Activated CD4-positive, alpha-beta T cell treated with anti-CD3 and anti-CD28 coated beads, Interleukin-2, amount 50 U/mL, for 1 hour (primary cell): ENCODE data around the gene PRDM11.

Experiments used
- DNase-seq: peaks from one replicate; pipeline ENCODE4 v3.0.0-alpha.2; 2020

The PRDM11 gene

GRCh38 chr11:45267652-45268299 is 121.3 kb downstream of the PRDM11 start:
- DNase-seq, result no peak

GRCh38 chr11:45269678-45270077 is 123.2 kb downstream of the PRDM11 start:
- DNase-seq, result no peak

DNA sequence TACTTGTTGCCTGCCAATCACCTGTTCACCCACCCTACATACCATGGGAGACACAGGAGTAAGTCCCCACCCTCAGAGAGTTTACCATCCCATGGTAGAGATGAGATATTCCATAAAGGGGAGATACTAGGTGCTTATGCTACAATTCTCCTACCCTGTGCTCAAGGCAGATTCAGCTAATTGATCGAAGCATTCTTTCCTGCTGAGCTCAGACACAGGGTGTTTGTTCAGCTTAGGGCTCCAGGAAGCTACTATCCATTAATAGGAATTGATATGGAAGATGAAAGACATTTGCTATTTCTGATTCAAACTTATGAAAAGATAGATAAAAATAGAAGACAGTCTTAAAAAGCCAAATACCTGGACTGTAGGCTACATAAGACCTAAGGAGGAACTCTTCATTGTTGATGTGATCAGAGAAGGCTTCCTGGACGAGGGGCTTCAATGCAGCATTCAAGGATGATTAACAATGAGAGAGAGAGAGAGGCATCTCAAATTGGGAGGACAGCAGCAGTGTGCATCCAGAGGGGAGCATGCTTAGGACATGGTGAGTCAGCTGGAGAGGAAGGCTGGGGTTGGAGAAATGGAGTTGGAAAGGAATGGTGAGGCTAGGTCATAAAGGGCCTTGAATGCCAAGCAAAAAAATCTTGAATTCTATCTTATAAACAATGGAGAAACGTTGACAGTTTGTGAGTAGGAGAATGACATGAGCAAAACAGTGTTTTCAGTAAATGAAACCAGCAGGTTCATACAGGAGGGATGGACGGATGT is 124.7 kb downstream of the PRDM11 start:
- no peak for DNase-seq

DNA sequence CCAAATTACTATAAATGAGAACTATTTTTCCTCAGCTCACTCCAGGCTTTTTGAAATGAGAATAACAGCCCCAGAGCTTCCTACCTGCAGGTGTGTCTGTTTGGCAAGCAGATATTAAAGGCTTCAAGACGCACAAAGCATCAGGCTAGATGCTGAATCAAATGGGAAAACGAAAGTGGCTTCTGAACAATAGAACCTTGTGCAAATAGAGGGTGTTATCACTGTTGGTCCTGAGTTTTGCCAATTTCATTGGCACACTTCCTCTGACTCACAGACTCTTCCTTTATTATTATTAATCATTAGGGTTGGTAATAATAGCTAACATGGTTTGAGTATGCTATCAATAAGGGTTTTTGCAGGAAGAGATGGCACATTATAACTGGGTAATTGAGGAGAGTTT is 126.3 kb downstream of the PRDM11 start:
- no peak for DNase-seq

DNA sequence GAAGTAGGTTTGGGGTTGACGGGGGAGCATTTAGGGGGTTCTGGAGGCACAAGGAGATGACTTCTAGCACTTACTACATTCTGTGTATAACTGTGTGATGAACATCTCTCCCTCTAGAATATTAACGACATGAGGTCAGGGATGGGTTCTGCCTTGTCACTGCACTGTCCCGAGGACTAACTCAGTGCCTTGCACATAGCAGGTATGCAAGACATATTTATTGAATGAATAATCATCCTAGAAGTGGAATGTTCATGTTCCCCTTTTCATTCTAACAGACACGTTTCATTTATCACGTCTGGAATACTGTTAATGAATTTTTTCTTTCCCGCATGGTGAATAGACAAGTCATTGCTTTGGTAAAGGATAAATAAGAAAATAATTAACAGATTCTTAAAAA is 127.1 kb downstream of the PRDM11 start:
- no peak for DNase-seq

DNA sequence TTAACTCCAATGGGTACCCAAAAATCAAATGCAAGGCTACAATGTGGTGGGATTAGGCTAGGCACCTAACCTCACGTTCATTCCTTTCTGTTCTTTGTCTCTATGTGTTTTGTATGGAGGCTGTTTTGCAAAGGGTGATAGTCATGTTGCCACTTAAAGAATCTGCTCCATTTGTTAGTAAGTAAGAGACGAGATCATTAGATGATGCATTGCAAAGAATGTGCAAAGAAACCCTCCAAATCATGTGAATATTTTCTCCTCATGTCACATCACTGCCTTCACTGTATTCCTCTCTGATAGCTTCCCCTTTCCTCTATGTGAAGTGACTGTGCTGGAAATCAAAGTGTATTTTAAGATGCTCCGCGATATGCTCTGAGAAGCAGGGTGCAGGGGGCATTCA is 127.8 kb downstream of the PRDM11 start:
- DNase-seq, result no peak

GRCh38 chr11:45275828-45276227 is 129.4 kb downstream of the PRDM11 start:
- no peak for DNase-seq

GRCh38 chr11:45278714-45279113 is 132.3 kb downstream of the PRDM11 start:
- DNase-seq, result no peak

GRCh38 chr11:45279645-45280044 is 133.2 kb downstream of the PRDM11 start:
- no peak for DNase-seq

- DNase-seq, result no peak
Observed at GRCh38 chr11:45280449-45280848, 134.0 kb downstream of the PRDM11 start.

GRCh38 chr11:45282081-45282480 is 135.6 kb downstream of the PRDM11 start:
- DNase-seq, result no peak
